Ascending aorta (tissue), 2 donors: ENCODE measurements around the gene COMMD10. TPM values are rescaled to one million over a fixed set of nuclear protein-coding genes. Genes with fewer than 3 reads are reported as not detected.

Experiments
- DNase-seq, 2 donors: peaks; one replicate each; pipeline ENCODE4 v3.0.0-alpha.2; 2019; ENCODE audit warnings: low spot score in 2 of 2
- H3K27ac ChIP-seq, 2 donors: fragments of 200-600 bp; sonication (generic); one replicate each; pipeline ENCODE4 v1.5.1; 2016 to 2017; ENCODE audit warnings: mild to moderate bottlenecking in 1 of 2
- H3K27me3 ChIP-seq: fragments of 200-600 bp; sonication (generic); one replicate; pipeline ENCODE4 v1.5.1; 2017
- H3K36me3 ChIP-seq, 2 donors: fragments of 200-600 bp; sonication (generic); one replicate each; pipeline ENCODE4 v1.5.1; 2016
- H3K4me1 ChIP-seq, 2 donors: fragments of 200-600 bp; sonication (generic); one replicate each; pipeline ENCODE4 v1.5.1; 2016 to 2017; ENCODE audit warnings: mild to moderate bottlenecking in 1 of 2
- H3K4me3 ChIP-seq, 2 donors: fragments of 200-600 bp; sonication (generic); one replicate each; pipeline ENCODE4 v1.5.1; 2016 to 2017; ENCODE audit warnings: mild to moderate bottlenecking in 1 of 2
- H3K9me3 ChIP-seq, 2 donors: fragments of 200-600 bp; sonication (generic); one replicate each; pipeline ENCODE4 v1.5.1; 2016
- intact Hi-C: fragments of 100-400 bp; cut with DNase I; formaldehyde crosslinking; loops from one replicate; pipeline ENCODE4 v1.15.1; 2023
- total RNA-seq: library from RNA; depleted of rRNA; stranded (reverse); fragments of >200 nt; gene quantifications from one replicate; pipeline ENCODE4 v1.1.0, GENCODE V29; 2016
- TF ChIP-seq, protein P1 (sequence below), 3 experiments: fragments of 200-600 bp in 2 of 3; fragments of 450-650 bp in 1 of 3; sonication (generic) in 2 of 3; IDR thresholded peaks; one replicate each; pipeline ENCODE4 v1.5.1; 2016 to 2019; ENCODE audit warnings: antibody characterized with exemption in 3 of 3, mild to moderate bottlenecking in 1 of 3, moderate library complexity in 1 of 3

COMMD10 gene
- total RNA-seq, 1 donor from 2014 or later, result 25.0 TPM

DNA sequence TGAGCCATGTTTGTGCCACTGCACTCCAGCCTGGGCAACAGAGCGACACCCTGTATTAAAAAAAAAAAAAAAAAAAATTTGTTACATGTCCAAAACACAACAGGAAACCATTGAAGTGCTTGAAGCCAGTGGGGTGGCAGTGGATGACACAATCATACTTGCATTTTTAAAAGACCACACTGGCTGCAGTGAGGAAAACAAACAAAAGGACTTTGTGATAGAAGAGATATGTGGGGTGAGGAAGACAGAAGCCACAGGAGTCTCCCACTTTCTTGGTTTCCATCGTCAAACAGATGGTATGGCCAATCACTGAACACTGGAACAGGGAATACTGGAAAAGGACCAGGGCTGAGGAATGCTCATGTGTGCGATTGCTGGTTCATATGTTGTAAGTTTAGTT lies 20.9 kb upstream of the COMMD10 start:
- no peak for DNase-seq

DNA sequence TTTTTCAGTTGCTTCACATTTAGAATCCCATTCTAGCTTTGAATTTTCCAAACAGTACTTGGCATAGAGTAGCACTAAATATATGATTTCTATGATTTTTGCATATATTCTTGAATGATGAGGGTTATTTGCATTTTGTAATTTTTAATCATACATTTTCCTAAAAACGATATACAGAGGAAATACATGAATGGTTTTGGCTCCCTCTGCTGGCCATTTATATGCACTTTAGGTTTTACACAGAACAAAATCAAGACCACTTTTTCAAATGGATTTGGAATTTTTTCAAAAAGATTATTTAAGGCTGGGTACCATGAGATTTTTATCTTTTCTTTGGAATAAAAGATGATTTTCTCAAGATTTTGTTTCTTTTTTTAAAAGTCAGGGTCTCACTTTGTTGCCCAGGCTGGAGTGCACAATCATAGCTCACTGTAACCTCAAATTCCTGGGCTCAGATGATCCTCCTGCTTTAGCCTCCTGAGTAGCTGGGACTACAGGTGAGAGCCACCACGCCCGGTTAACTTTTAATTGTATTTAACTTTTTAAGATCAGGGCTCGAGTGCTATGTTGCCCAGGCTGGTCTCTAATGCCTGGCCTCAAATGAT lies 16.7 kb upstream of the COMMD10 start:
- TF ChIP-seq, protein P1, sequence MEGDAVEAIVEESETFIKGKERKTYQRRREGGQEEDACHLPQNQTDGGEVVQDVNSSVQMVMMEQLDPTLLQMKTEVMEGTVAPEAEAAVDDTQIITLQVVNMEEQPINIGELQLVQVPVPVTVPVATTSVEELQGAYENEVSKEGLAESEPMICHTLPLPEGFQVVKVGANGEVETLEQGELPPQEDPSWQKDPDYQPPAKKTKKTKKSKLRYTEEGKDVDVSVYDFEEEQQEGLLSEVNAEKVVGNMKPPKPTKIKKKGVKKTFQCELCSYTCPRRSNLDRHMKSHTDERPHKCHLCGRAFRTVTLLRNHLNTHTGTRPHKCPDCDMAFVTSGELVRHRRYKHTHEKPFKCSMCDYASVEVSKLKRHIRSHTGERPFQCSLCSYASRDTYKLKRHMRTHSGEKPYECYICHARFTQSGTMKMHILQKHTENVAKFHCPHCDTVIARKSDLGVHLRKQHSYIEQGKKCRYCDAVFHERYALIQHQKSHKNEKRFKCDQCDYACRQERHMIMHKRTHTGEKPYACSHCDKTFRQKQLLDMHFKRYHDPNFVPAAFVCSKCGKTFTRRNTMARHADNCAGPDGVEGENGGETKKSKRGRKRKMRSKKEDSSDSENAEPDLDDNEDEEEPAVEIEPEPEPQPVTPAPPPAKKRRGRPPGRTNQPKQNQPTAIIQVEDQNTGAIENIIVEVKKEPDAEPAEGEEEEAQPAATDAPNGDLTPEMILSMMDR (IDR thresholded peaks at IDR 0.05), result peak; percentile 39 to 84 (median 77)
- Histone ChIP-seq H3K4me3 (no peak overlapping the region), H3K36me3 (no peaks in the 10 kb centered on the region), H3K27ac (no peak overlapping the region), H3K27me3 (no peaks in the 10 kb centered on the region), H3K9me3 (no peaks in the 10 kb centered on the region), H3K4me1 (no peaks in the 10 kb centered on the region)
- intact Hi-C loops, result loop anchor here (2.0 to 5.0 kb wide), 3 partner anchors 179 to 441 kb away; partner anchors contain the start of gene TMED7
- DNase-seq, result no peak

More for the DNA sequence above, 20.9 kb upstream of the COMMD10 start:
- H3K4me3 ChIP-seq, result no peak overlapping the region
- H3K36me3 ChIP-seq, result no peaks in the 10 kb centered on the region
- intact Hi-C loops, result no loop called here
- H3K9me3 ChIP-seq, result no peaks in the 10 kb centered on the region
- no peak overlapping the region for H3K27ac ChIP-seq
- TF ChIP-seq, protein P1 (IDR thresholded peaks at IDR 0.05), result no peak
- no peaks in the 10 kb centered on the region for H3K27me3 ChIP-seq
- no peaks in the 10 kb centered on the region for H3K4me1 ChIP-seq

DNA sequence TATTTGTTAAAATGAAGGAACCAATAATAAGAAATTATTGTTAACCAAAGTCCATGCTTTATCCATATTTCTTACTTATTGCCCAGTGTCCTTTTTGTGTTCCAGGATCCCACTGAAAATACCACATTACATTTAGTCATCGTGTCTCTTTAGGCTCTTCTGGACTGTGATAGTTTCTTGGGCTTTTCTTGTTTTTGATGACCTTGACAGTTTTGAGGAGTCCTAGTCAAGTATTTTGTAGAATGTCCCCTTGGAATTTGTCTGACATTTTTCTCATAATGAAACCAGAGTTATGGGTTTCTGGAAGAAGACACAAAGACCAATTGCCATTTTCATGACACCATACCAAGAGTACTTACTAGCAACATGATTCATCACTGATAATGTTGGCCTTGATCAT lies 13.6 kb upstream of the COMMD10 start:
- H3K27me3 ChIP-seq, result no peaks in the 10 kb centered on the region
- no peaks in the 10 kb centered on the region for H3K9me3 ChIP-seq
- no peak overlapping the region for H3K4me3 ChIP-seq
- no peak overlapping the region for H3K27ac ChIP-seq
- intact Hi-C loops, result no loop called here
- H3K4me1 ChIP-seq, result no peaks in the 10 kb centered on the region
- no peak for DNase-seq
- TF ChIP-seq, protein P1 (IDR thresholded peaks at IDR 0.05), result no peak
- H3K36me3 ChIP-seq, result no peaks in the 10 kb centered on the region

DNA sequence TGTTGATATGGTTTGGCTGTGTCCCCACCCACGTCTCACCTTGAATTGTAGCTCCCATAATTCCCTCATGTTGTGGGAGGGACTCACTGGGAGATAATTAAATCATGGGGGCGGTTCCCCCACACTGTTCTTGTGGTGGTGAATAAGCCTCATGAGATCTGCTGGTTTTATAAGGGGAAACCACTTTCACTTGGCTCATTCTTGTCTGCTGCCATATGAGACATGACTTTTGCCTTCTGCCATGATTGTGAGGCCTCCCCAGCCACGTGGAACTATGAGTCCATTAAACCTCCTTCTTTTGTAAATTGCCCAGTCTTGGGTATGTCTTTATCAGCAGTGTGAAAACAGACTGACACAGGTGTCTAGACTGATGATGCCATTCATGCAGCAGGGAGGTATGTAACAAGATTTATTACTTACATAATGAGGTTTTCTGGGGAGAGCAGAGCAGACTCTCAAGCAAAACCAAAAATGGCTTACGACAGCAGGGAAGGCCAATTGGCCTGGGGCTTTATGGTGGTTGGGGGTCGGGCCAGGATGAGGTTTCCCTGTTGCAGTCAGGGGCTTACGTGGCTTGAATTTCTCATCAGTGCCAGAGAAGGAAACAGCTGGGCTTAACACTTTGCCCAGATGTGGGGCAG lies 9.5 kb upstream of the COMMD10 start:
- DNase-seq, result no peak
- TF ChIP-seq, protein P1 (IDR thresholded peaks at IDR 0.05), result no peak
- intact Hi-C loops, result no loop called here

DNA sequence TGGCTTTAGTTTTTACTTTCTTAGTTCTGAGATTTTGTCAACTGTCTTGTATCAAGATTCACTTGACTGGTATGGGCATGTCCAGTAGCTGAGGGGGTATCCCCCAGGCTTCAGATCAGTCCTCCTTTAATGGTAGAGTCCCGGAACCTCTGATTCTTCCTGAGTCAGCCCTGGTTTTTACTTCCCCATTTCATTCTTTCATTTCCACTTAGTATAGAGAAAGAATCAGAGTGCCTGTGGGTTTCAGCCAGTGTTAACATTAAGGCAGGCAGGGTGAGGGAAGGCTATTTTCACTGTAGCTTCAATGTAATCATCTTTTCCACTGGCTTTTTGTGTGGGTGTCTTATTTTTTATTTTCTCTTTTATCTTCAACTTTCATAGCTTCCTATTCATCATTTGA lies 8.3 kb upstream of the COMMD10 start:
- no peaks in the 10 kb centered on the region for H3K4me1 ChIP-seq
- H3K27me3 ChIP-seq, result no peaks in the 10 kb centered on the region
- intact Hi-C loops, result no loop called here
- no peak overlapping the region for H3K4me3 ChIP-seq
- H3K27ac ChIP-seq, result no peak overlapping the region
- H3K9me3 ChIP-seq, result no peaks in the 10 kb centered on the region
- TF ChIP-seq, protein P1 (IDR thresholded peaks at IDR 0.05), result no peak
- H3K36me3 ChIP-seq, result no peaks in the 10 kb centered on the region
- DNase-seq, result no peak

More for the DNA sequence above, 9.5 kb upstream of the COMMD10 start:
- Histone ChIP-seq H3K4me1 (no peaks in the 10 kb centered on the region), H3K27me3 (no peaks in the 10 kb centered on the region), H3K27ac (no peak overlapping the region), H3K9me3 (no peaks in the 10 kb centered on the region), H3K36me3 (no peaks in the 10 kb centered on the region), H3K4me3 (no peak overlapping the region)
